Measurements from ENCODE around the gene SH3GL3.

GRCh38 chr15:83431521-83431920, 15.6 kb upstream of the SH3GL3 start:
- no peak for TF ChIP-seq POLR2A (IDR thresholded peaks at IDR 0.05; ENCODE audit: low read length)
- TF ChIP-seq GATA1 (IDR thresholded peaks at IDR 0.05; ENCODE audit: low read depth, low read length), result no peak
